ENCODE measurements around the gene PLAC9.
"Not testable (repeated sequence)": the region's sequence is repeated elsewhere in the genome, so short reads cannot be mapped to it uniquely, and the experiment has no call there.

- TF ChIP-seq, protein P1, sequence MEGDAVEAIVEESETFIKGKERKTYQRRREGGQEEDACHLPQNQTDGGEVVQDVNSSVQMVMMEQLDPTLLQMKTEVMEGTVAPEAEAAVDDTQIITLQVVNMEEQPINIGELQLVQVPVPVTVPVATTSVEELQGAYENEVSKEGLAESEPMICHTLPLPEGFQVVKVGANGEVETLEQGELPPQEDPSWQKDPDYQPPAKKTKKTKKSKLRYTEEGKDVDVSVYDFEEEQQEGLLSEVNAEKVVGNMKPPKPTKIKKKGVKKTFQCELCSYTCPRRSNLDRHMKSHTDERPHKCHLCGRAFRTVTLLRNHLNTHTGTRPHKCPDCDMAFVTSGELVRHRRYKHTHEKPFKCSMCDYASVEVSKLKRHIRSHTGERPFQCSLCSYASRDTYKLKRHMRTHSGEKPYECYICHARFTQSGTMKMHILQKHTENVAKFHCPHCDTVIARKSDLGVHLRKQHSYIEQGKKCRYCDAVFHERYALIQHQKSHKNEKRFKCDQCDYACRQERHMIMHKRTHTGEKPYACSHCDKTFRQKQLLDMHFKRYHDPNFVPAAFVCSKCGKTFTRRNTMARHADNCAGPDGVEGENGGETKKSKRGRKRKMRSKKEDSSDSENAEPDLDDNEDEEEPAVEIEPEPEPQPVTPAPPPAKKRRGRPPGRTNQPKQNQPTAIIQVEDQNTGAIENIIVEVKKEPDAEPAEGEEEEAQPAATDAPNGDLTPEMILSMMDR (IDR thresholded peaks at IDR 0.05; ENCODE audit: insufficient read depth, low read depth, low read length) = not testable (repeated sequence)
- TF ChIP-seq EZH2 (IDR thresholded peaks at IDR 0.05; ENCODE audit: insufficient read depth, low read length) = not testable (repeated sequence)
These were observed 13.1 kb downstream of the PLAC9 start for GRCh38 chr10:80145406-80146308.

All from astrocyte (in vitro differentiated cells and primary cell).